Common myeloid progenitor, CD34-positive (primary cell): ENCODE results near the gene CDKN2B-AS1.

Source experiments
- CTCF ChIA-PET: fragments of 350-600 bp; sonication (Branson Sonifier 250); formaldehyde crosslinking; loops from one replicate; lab custom pipeline; 2021; ENCODE audit warnings: antibody characterized with exemption; lab: Charles Lee
- POLR2A ChIA-PET: fragments of 350-600 bp; sonication (Branson Sonifier 250); formaldehyde crosslinking; loops from one replicate; lab custom pipeline; 2021; ENCODE audit warnings: antibody characterized with exemption; lab: Charles Lee
- DNase-seq, 3 donors: peaks; one replicate each; pipeline versions ENCODE4 v3.0.0 to v3.0.0-alpha.2; 2013
- H3K27ac ChIP-seq, 2 experiments: 1 replicate in 1 of 2; 2 replicates in 1 of 2; pipeline ENCODE4 v1.7.0; 2013; ENCODE audit warnings: inconsistent platforms in 2 of 2, low read length in 2 of 2, mild to moderate bottlenecking in 2 of 2, low read depth in 1 of 2, moderate library complexity in 1 of 2; ENCODE audit not compliant: severe bottlenecking in 2 of 2, insufficient read depth in 1 of 2, poor library complexity in 1 of 2
- H3K27me3 ChIP-seq, 5 experiments: replicated peaks in 2 of 5; 1 replicate in 3 of 5; 2 replicates in 2 of 5; pipeline versions ENCODE4 v1.6.1 to v1.7.0; 2013; ENCODE audit warnings: low read length in 4 of 5, mild to moderate bottlenecking in 2 of 5, moderate library complexity in 2 of 5, inconsistent platforms in 1 of 5; ENCODE audit not compliant: insufficient read depth in 5 of 5, control insufficient read depth in 4 of 5
- H3K36me3 ChIP-seq, 4 experiments: 1 replicate in 2 of 4; 2 replicates in 2 of 4; pipeline versions ENCODE4 v1.6.1 to v1.7.0; 2013; ENCODE audit warnings: low read length in 3 of 4, control low read depth in 1 of 4, mild to moderate bottlenecking in 1 of 4; ENCODE audit not compliant: control insufficient read depth in 4 of 4, insufficient read depth in 4 of 4
- H3K4me1 ChIP-seq, 4 experiments: 1 replicate in 3 of 4; 2 replicates in 1 of 4; pipeline versions ENCODE4 v1.6.1 to v1.7.1; 2013; ENCODE audit warnings: low read length in 3 of 4, mild to moderate bottlenecking in 3 of 4, control low read depth in 1 of 4, inconsistent platforms in 1 of 4, moderate library complexity in 1 of 4; ENCODE audit not compliant: control insufficient read depth in 4 of 4, insufficient read depth in 4 of 4; ENCODE audit errors: control extremely low read depth in 1 of 4
- H3K4me3 ChIP-seq, 7 experiments: 1 replicate in 4 of 7; 2 replicates in 3 of 7; pipeline versions ENCODE4 v1.5.1 to v1.7.0; 2013; ENCODE audit warnings: mild to moderate bottlenecking in 7 of 7, low read length in 6 of 7, moderate library complexity in 6 of 7, inconsistent platforms in 2 of 7, low read depth in 2 of 7, control low read depth in 1 of 7; ENCODE audit not compliant: insufficient read depth in 4 of 7, control insufficient read depth in 1 of 7; ENCODE audit errors: extremely low read depth in 1 of 7
- H3K9me3 ChIP-seq, 5 experiments: 1 replicate in 4 of 5; 2 replicates in 1 of 5; pipeline versions ENCODE4 v1.6.1 to v1.7.1; 2013; ENCODE audit warnings: low read length in 4 of 5, mild to moderate bottlenecking in 2 of 5, inconsistent platforms in 1 of 5, low read depth in 1 of 5, moderate library complexity in 1 of 5; ENCODE audit not compliant: control insufficient read depth in 4 of 5, insufficient read depth in 2 of 5; ENCODE audit errors: control extremely low read depth in 1 of 5
- WGBS: methylation state at CpG from one replicate; pipeline ENCODE4 v1.1.5; 2013; ENCODE audit not compliant: insufficient coverage; 5-methylcytosine and 5-hydroxymethylcytosine counted together

The CDKN2B-AS1 gene

GRCh38 chr9:22141908-22142307 lies 147.3 kb downstream of the CDKN2B-AS1 start:
- no peaks in the 10 kb centered on the region for H3K4me1 ChIP-seq
- ChIA-PET POLR2A (no interaction called here), CTCF (interaction anchor here (1.3 kb wide), 1 partner anchor 12 kb away, joined by 3 read pairs; no protein-coding TSS in a partner anchor)
- no peaks in the 10 kb centered on the region for H3K36me3 ChIP-seq
- no peaks in the 10 kb centered on the region for H3K9me3 ChIP-seq
- no peak for DNase-seq
- H3K27ac ChIP-seq: no peak overlapping the region
- no peak overlapping the region for H3K4me3 ChIP-seq
- peaks cover 7 to 43% (median 11%) of the 10 kb centered on the region in 5 experiments for H3K27me3 ChIP-seq
- WGBS: 80% methylated on average over 1 of the region's 1 CpG

- H3K27ac ChIP-seq: no peak overlapping the region
- POLR2A ChIA-PET: no interaction called here
- CTCF ChIA-PET: interaction anchor here (1.3 kb wide), 1 partner anchor 13 kb away, joined by 3 read pairs; no protein-coding TSS in a partner anchor
Observed at GRCh38 chr9:22142671-22143070, 148.1 kb downstream of the CDKN2B-AS1 start.

GRCh38 chr9:22143799-22144625 lies 149.4 kb downstream of the CDKN2B-AS1 start:
- no CpG with 5 or more reads among the region's 1 CpG for WGBS
- Histone ChIP-seq H3K9me3 (no peaks in the 10 kb centered on the region), H3K4me1 (no peaks in the 10 kb centered on the region), H3K36me3 (no peaks in the 10 kb centered on the region), H3K27me3 (peaks cover 4 to 52% (median 17%) of the 10 kb centered on the region in 5 experiments), H3K27ac (no peak overlapping the region), H3K4me3 (no peak overlapping the region)
- ChIA-PET CTCF (no interaction called here), POLR2A (no interaction called here)
- DNase-seq: no peak

More at GRCh38 chr9:22142671-22143070, 148.1 kb downstream of the CDKN2B-AS1 start:
- DNase-seq: no peak
- H3K4me3 ChIP-seq: no peak overlapping the region
- no peaks in the 10 kb centered on the region for H3K4me1 ChIP-seq
- no peaks in the 10 kb centered on the region for H3K9me3 ChIP-seq
- WGBS: no CpG with 5 or more reads among the region's 2 CpGs
- H3K36me3 ChIP-seq: no peaks in the 10 kb centered on the region
- H3K27me3 ChIP-seq: peaks cover 7 to 50% (median 17%) of the 10 kb centered on the region in 5 experiments

GRCh38 chr9:22146604-22147003 lies 152.0 kb downstream of the CDKN2B-AS1 start:
- no peak for DNase-seq
- Histone ChIP-seq H3K27ac (no peak overlapping the region), H3K27me3 (peaks cover 3 to 40% (median 10%) of the 10 kb centered on the region in 5 experiments), H3K4me1 (no peaks in the 10 kb centered on the region), H3K9me3 (no peaks in the 10 kb centered on the region), H3K4me3 (no peak overlapping the region), H3K36me3 (no peaks in the 10 kb centered on the region)
- ChIA-PET CTCF (no interaction called here), POLR2A (no interaction called here)
- no CpG with 5 or more reads among the region's 3 CpGs for WGBS

- no peak overlapping the region for H3K4me3 ChIP-seq
- no peaks in the 10 kb centered on the region for H3K9me3 ChIP-seq
- ChIA-PET CTCF (interaction anchor here (0.8 to 1.0 kb wide), 2 partner anchors 12 to 28 kb away, joined by 3 read pairs; no protein-coding TSS in a partner anchor), POLR2A (no interaction called here)
- no peak for DNase-seq
- H3K4me1 ChIP-seq: no peaks in the 10 kb centered on the region
- H3K27ac ChIP-seq: no peak overlapping the region
- WGBS: 92% methylated on average over 6 of the region's 8 CpGs
- no peaks in the 10 kb centered on the region for H3K36me3 ChIP-seq
- peaks cover 3 to 34% (median 10%) of the 10 kb centered on the region in 5 experiments for H3K27me3 ChIP-seq
Observed at GRCh38 chr9:22147813-22148527, 153.4 kb downstream of the CDKN2B-AS1 start.

GRCh38 chr9:22148528-22148875 lies 153.9 kb downstream of the CDKN2B-AS1 start:
- ChIA-PET POLR2A (no interaction called here), CTCF (interaction anchor here (0.6 kb wide), 1 partner anchor 354 kb away, joined by 3 read pairs; no protein-coding TSS in a partner anchor)
- Histone ChIP-seq H3K4me3 (no peak overlapping the region), H3K27me3 (peaks cover 3 to 34% (median 10%) of the 10 kb centered on the region in 5 experiments), H3K9me3 (no peaks in the 10 kb centered on the region), H3K4me1 (no peaks in the 10 kb centered on the region), H3K27ac (no peak overlapping the region), H3K36me3 (no peaks in the 10 kb centered on the region)
- no peak for DNase-seq
